ENCODE data around the gene PXDC1. TPM values are rescaled to one million over a fixed set of nuclear protein-coding genes. Genes with fewer than 3 reads are reported as not detected.
A peak's percentile ranks its signal among the peaks of the same experiment; 100 is the strongest.

Gene PXDC1, protein sequence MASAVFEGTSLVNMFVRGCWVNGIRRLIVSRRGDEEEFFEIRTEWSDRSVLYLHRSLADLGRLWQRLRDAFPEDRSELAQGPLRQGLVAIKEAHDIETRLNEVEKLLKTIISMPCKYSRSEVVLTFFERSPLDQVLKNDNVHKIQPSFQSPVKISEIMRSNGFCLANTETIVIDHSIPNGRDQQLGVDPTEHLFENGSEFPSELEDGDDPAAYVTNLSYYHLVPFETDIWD
- 1.4 and 4.1 TPM in 2 replicates for total RNA-seq (2014; rRNA removed; shearing (Covaris generic))

DNA sequence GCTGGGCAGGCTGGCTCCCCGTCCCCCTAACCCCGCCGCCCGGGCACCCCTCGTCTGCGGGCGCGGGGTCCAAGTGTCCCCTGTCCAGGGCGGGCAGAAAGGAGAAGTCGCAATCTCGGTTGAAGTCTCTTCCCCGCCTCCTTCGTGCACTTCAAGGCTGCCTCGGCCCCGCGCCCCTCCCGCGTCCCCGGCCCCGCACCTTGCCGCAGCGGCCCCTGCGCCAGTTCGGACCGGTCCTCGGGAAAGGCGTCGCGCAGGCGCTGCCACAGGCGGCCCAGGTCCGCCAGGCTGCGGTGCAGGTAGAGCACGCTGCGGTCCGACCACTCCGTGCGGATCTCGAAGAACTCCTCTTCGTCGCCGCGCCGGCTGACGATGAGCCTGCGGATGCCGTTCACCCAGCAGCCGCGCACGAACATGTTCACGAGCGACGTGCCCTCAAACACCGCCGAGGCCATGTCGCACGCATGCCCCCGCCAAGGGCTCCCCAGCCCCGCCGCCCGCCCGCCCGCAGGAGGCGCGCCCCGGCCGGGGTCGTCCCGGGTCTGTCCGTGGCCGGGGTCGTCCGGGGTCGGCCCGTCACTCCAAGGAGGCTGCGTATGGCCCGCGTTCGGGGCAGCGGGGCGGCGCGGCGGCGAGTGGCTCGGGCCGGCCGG lies at the start of gene PXDC1:
TSS of gene PXDC1 (minus strand) at position 637 of the 653 bp plus-strand sequence. CDS start at position 455, 182 bp downstream.
- no peaks in the 10 kb centered on the region for H3K36me3 ChIP-seq (replicated peaks; ENCODE audit: control insufficient read depth, insufficient read depth, low read length)
- peaks cover 50% of the 10 kb centered on the region for H3K27me3 ChIP-seq (ENCODE audit: control insufficient read depth, insufficient read depth, low read length)
- H3K4me3 ChIP-seq (ENCODE audit: insufficient read depth, low read depth, low read length), result peak within 1 kb of the TSS; percentile 53
- peak; percentile 81 for DNase-seq

DNA sequence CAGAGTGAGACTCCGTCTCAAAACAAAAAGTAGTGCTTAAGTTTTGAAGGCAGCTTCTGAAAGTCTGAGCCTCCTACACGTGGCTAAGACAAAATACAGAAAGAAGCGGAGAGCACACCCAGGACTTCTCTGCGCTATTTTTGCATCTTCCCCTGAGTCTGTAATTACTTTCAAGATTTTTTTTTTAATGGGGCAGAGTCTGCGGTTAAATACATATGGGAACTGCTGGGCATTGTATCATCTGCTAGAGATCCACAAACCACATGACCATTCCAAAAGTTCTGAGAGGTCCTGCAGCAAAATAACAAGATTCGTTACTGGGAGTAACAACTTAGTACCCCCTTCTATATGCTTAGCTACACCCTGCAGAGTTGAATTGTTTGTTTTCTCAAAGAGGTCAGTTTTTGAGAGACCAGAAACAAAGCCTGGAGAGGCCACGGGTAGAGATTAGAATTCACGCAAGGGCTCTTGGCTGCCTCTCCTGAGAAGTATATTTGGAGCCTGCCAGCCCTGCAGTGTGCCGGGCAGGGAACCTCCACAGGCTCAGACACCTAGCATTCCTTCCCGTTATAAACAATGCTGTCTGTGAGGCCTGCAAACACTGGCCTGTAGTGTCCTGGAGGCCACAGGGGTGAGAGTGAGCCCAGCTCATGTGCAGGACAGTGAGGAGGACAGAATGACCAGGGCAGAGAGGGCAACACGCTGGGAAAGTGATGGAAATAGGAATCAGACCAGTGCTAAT lies 49.5 kb upstream of the PXDC1 start:
- Histone ChIP-seq H3K4me3 (ENCODE audit: insufficient read depth, low read depth, low read length) (no peak overlapping the region), H3K36me3 (replicated peaks; ENCODE audit: control insufficient read depth, insufficient read depth, low read length) (no peaks in the 10 kb centered on the region), H3K27me3 (ENCODE audit: control insufficient read depth, insufficient read depth, low read length) (no peaks in the 10 kb centered on the region)
- DNase-seq, result no peak

DNA sequence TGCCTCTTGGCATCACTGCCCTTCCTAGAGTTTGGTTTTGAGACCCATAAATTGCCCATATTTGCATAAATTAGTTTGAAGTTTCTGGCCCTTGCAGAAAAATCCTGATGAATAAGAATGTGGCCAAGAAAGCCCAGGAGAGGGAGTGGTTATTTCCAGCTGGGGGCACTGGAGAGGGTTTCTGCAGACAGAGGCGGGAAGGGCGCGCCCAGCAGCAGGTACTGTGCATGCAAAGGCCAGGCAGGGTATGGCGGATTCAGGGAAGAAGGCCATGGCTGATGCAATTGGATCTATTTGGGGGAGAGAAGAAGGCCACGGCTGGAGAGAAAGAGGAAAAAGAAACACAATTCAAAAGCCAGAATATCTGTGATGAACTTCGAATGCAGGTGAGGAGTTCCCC lies 48.2 kb upstream of the PXDC1 start:
- Histone ChIP-seq H3K36me3 (replicated peaks; ENCODE audit: control insufficient read depth, insufficient read depth, low read length) (no peaks in the 10 kb centered on the region), H3K27me3 (ENCODE audit: control insufficient read depth, insufficient read depth, low read length) (no peaks in the 10 kb centered on the region)

DNA sequence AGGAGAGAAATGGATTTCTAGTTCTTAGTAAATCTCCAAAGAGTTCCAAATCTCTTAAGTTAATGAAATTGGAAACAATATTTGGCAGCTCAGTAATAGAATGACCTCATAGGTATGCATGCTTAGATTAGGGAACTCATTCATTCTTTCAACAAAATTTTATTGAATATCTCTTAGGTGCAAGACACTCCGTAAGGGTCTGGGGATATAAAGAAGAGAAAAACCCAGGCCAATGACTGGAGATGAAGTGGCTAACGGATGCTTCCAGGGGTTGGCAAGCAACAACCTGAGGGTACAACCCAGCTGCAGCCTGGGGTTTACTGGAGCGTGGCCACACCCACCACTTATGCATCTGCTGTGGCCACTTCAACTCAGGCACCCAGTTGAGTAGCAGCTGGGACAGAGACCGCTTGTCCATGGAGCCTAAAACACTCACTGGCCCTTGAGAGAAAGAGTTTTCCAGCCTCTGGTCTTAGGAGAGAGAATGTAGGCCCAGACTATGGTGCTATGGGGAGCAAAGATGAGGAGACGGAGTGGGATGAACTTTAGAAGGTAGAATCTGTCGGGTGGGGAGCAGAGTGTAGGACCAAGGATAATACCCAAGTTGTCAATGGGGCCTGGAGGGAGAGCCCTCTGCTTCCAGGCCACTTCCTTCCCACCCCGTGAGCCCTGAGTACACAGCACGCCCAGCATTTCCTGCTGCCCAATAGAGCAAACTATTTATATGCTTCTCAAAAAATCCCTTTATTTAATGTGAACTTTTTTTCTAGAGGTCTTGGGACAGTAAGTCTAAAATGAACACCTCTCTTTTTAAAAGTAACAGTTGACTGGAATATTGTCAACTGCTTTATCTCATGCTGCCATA lies 46.8 kb upstream of the PXDC1 start:
- Histone ChIP-seq H3K36me3 (replicated peaks; ENCODE audit: control insufficient read depth, insufficient read depth, low read length) (no peaks in the 10 kb centered on the region), H3K4me3 (ENCODE audit: insufficient read depth, low read depth, low read length) (no peak overlapping the region), H3K27me3 (ENCODE audit: control insufficient read depth, insufficient read depth, low read length) (no peaks in the 10 kb centered on the region)
- DNase-seq, result no peak

More for the DNA sequence above, 48.2 kb upstream of the PXDC1 start:
- DNase-seq, result no peak
- no peak overlapping the region for H3K4me3 ChIP-seq (ENCODE audit: insufficient read depth, low read depth, low read length)

DNA sequence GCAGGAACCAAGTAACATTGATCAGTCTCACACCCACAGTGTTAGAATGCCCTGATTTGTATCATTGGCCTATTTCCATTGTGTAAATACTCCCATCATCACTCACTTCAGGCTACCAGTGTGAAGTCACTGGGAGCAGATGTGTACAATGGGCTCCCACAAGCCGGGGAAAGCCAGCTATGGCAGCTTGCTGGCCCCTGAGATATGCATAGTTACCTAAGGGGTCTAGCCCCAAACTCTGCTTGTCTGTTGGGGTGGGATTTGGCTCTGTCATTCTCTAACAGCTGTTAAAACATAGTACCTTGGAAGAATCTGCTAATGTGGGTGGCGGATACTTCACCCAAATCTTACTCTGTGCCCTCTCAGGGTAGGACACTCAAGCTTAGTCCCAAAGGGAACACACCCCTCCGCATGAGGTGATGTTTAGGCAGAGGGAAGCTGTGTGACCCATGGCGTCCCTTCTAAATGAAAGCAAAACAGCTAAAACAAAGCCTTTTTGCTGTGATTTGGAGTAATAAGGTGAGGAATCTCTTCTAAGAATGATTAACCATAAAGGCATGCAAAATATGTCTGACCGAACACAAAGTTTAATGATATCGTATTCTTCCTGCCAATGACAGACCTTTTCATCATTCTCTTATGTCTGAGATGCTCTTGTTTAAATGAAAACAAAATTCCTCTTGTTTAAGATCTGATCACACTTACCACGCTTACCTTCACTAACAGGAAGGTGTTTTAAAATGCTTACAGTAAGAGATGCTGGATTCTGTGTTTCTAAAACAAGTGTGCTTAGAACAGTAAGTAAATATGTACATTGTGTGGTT lies 45.9 kb upstream of the PXDC1 start:
- no peak for DNase-seq
- H3K27me3 ChIP-seq (ENCODE audit: control insufficient read depth, insufficient read depth, low read length), result no peaks in the 10 kb centered on the region
- H3K4me3 ChIP-seq (ENCODE audit: insufficient read depth, low read depth, low read length), result no peak overlapping the region
- no peaks in the 10 kb centered on the region for H3K36me3 ChIP-seq (replicated peaks; ENCODE audit: control insufficient read depth, insufficient read depth, low read length)

DNA sequence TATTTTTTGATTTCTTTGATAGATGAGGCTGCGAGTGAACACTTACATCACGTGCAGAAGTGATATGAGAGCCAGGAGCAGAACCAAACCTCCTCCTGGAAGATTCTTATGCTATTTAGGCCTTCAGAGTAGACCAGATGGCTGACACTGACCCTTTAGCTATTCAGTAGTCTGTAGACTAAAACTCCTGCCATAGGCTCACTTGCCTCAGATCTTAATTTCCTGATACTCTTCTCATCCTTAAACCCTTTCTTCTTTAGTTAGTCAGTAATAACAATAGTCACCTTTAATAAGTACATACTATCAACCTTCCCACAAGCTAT lies 45.2 kb upstream of the PXDC1 start:
- no peaks in the 10 kb centered on the region for H3K36me3 ChIP-seq (replicated peaks; ENCODE audit: control insufficient read depth, insufficient read depth, low read length)
- H3K4me3 ChIP-seq (ENCODE audit: insufficient read depth, low read depth, low read length), result no peak overlapping the region
- no peaks in the 10 kb centered on the region for H3K27me3 ChIP-seq (ENCODE audit: control insufficient read depth, insufficient read depth, low read length)
- no peak for DNase-seq

DNA sequence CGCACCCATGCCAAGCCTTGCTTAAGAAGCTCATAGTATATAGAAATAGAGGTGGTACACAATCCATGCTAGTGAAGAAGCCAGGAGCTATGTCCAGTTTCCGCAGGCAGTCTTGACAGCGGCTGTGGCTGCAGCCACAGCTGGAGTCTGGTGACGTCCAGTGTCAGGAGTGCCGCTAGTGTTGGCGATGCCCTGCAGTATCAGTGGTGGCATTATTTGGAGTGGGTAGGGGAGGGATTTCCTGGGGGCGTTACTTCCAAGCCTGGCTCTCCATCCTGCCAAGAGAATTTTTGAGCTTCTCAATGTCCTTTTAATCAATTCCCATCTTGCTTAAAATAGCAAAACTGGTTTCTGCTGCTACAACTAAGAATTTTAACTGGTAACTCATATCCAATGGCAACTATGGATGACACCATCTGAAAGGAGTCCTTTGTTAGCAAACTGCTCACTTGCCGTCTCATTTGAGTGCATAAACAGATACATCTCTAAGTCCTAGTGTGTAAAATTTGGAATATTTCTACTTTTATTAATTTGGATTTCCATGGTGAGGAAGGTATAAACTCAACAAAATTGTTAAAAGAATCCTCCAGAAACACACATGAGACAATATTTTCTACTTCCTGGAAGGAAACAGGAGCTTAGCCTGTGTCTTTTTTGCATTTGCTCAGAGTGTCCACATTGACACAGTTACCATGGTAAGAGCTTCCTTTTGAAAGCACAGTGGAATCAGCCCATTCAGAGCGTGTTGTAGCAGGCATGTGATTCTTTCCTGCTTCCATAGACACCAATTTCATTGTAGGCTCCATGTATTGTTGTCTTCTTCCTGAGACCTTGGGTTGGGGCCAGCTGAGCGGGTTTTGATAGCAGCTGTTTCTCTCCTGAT lies 44.6 kb upstream of the PXDC1 start:
- H3K4me3 ChIP-seq (ENCODE audit: insufficient read depth, low read depth, low read length), result no peak overlapping the region
- no peaks in the 10 kb centered on the region for H3K27me3 ChIP-seq (ENCODE audit: control insufficient read depth, insufficient read depth, low read length)
- no peak for DNase-seq
- no peaks in the 10 kb centered on the region for H3K36me3 ChIP-seq (replicated peaks; ENCODE audit: control insufficient read depth, insufficient read depth, low read length)

DNA sequence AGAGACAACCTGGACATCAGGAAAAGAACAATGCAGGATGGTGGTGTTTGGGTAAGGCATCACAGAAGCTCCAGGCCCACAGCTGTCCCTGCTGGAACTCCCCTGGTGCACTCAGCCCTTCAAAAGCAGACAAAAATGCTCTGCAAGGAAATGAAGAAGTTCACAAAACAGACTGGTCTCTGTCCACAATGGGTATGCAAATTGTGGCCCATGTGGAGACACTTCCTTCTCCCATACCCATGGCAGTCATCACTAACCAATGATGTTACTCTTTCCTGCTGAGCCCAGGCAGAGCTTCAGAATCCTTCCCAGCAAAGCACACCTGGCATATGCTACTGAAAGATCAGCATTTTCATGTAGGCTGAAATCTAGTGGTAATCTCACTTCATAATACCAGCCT lies 42.6 kb upstream of the PXDC1 start:
- Histone ChIP-seq H3K4me3 (ENCODE audit: insufficient read depth, low read depth, low read length) (no peak overlapping the region), H3K27me3 (ENCODE audit: control insufficient read depth, insufficient read depth, low read length) (no peaks in the 10 kb centered on the region), H3K36me3 (replicated peaks; ENCODE audit: control insufficient read depth, insufficient read depth, low read length) (no peaks in the 10 kb centered on the region)
- DNase-seq, result no peak

DNA sequence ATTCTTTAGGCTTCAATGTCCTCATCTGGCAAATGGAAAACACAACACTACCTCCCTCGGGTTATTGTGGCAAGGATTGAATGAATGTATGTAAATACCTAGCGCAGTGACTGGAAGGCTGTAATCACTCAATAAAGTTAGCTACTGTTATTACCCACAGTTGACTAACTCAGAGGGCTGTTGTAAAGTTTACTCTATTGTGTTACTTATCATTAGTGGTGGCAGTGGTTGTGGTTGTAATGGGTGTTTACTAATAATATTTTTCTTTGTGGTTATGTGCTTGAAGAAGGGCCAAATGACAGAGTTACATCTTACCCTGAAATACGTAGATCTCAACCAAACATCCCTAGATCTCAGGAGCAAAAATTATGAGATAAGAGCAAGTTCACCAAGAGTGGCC lies 42.0 kb upstream of the PXDC1 start:
- no peaks in the 10 kb centered on the region for H3K36me3 ChIP-seq (replicated peaks; ENCODE audit: control insufficient read depth, insufficient read depth, low read length)
- H3K4me3 ChIP-seq (ENCODE audit: insufficient read depth, low read depth, low read length), result no peak overlapping the region
- no peaks in the 10 kb centered on the region for H3K27me3 ChIP-seq (ENCODE audit: control insufficient read depth, insufficient read depth, low read length)
- DNase-seq, result no peak

DNA sequence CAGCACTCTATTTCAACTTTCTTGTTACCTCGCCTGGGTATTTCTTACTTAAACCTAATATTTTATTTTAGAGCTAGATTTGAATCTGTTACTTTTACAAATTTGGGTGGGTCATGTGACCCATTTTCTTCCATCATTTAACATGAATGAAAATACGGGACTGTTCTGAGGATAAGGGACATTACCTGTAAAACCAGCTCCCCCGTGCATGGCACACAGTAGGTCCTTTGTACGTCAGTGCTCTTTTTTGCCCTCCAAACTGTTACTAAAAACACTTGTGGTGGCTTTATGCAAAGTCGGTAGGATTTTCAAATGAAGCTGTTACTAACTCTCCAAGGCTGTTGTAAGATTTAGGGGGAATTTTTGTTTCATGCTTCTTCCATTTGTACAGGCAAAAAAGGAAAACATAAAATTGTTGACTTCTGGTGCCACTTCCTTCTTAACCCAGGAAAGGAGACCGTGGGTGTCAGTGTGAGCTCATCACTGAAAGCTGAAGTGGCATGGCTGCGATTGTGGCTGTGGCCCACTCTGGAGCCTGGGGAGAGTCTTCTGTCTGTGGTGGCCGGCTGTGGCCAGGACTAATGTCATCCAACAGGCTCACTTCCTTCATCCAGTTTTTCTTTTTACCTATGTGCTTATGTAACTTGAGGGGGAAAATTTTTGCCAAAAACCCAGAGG lies 40.2 kb upstream of the PXDC1 start:
- Histone ChIP-seq H3K27me3 (ENCODE audit: control insufficient read depth, insufficient read depth, low read length) (no peaks in the 10 kb centered on the region), H3K36me3 (replicated peaks; ENCODE audit: control insufficient read depth, insufficient read depth, low read length) (no peaks in the 10 kb centered on the region), H3K4me3 (ENCODE audit: insufficient read depth, low read depth, low read length) (no peak overlapping the region)
- DNase-seq, result no peak

DNA sequence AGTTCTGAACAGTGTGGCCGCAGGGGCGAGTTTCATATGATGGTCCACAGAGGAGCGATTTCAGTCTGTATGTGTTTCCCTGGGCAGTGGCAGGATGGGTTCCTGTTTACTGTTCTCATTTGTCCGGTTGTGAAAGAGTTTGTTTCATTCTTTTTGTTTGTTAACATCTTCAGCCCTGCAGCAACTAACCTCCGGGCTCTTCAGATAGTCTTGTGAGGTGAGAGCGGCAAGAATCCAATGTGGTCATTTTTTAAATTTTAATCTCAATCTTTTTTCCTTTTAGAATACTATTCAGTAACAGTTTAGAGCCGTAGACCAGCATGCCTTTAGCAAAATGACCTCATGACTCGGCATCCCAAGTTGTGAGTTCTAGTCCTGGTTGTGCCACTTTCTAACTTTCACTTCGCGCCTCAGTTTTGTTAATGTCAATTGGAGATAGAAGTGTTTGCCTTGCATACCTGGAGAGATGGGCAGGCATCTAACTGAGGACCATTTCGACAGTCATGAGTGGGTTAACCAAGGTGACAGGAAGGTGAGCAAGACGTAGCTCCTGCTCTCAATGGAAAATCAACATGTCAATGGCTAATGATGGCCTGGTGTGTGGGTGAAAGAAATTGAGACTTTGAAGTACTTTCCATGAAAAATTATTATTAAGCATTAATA lies 38.5 kb upstream of the PXDC1 start:
- H3K4me3 ChIP-seq (ENCODE audit: insufficient read depth, low read depth, low read length), result no peak overlapping the region
- no peak for DNase-seq
- no peaks in the 10 kb centered on the region for H3K36me3 ChIP-seq (replicated peaks; ENCODE audit: control insufficient read depth, insufficient read depth, low read length)
- no peaks in the 10 kb centered on the region for H3K27me3 ChIP-seq (ENCODE audit: control insufficient read depth, insufficient read depth, low read length)

DNA sequence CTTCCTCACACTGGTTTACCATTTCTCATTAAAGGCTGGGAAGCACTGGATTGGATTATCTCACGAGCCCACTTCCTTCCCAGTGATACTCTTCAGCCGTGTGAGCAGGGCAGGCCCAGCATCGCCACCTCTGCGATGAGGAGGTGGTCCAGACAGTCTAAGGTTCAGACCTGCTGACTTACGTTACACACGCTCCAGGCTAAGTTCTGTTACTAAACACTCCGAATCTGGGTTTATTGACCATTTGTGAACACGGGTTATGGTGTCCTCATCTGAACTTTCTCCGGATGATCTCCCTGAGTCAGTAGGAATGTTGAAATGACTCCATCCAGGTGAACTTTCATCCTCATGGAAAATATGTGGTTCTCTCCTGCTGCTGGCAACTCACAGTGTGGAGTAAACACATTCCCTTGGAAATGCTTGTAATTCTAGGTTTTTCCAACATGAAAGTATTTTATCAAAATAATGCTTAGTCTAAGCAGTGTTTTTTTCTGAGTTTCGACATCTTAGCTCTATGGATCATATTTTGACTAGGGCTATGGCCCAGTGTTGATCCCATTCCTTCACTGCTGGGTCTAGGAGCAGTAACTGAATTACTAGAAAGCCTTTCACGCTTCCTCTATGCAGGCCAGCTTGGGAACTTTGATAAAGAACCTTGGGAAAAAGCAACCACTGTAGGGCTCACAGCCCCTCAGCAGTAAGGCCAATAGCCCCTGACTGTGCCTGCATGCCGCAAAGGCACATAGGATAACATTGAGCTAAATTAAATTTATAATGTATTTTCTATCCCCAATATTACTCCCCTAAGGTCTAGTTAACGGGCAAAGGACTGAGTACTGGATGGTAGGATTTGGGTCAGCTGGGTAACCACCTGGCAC lies 37.7 kb upstream of the PXDC1 start:
- DNase-seq, result no peak

More for the DNA sequence above, 37.7 kb upstream of the PXDC1 start:
- H3K36me3 ChIP-seq (replicated peaks; ENCODE audit: control insufficient read depth, insufficient read depth, low read length), result no peaks in the 10 kb centered on the region
- H3K4me3 ChIP-seq (ENCODE audit: insufficient read depth, low read depth, low read length), result no peak overlapping the region
- H3K27me3 ChIP-seq (ENCODE audit: control insufficient read depth, insufficient read depth, low read length), result no peaks in the 10 kb centered on the region
